GM18507 (cell line): ENCODE results near the gene LPAR6.
"Not testable (repeated sequence)": the region's sequence is repeated elsewhere in the genome, so short reads cannot be mapped to it uniquely, and the experiment has no call there.

ENCODE experiments used
- DNase-seq: peaks from one replicate; pipeline ENCODE4 v3.0.0; 2011; ENCODE audit warnings: low read depth; ENCODE audit not compliant: insufficient read length; ENCODE audit errors: extremely low spot score
- FAIRE-seq: peaks from 2 replicates; lab custom pipeline; 2011; peaks lifted over from hg19 to GRCh38; lab: Jason Lieb, UNC

Gene LPAR6

GRCh38 chr13:48424212-48424611 lies 11.3 kb upstream of the LPAR6 start:
- no peak for DNase-seq

GRCh38 chr13:48422003-48422402 lies 9.1 kb upstream of the LPAR6 start:
- not testable (repeated sequence) for FAIRE-seq, DNase-seq

More at GRCh38 chr13:48424212-48424611, 11.3 kb upstream of the LPAR6 start:
- FAIRE-seq, result peak; percentile 39

GRCh38 chr13:48415516-48415915 lies 2.6 kb upstream of the LPAR6 start:
- no peak for DNase-seq
- FAIRE-seq, result peak; percentile 36

GRCh38 chr13:48414501-48414900 lies 1.6 kb upstream of the LPAR6 start:
- no peak for DNase-seq
- FAIRE-seq, result no peak

- FAIRE-seq (peak; percentile 36), DNase-seq (no peak)
Measured at GRCh38 chr13:48411841-48412531, 927 bp downstream of the LPAR6 start.

- FAIRE-seq (no peak), DNase-seq (no peak)
Measured at GRCh38 chr13:48411147-48411794, 1.6 kb downstream of the LPAR6 start.

- peak; percentile 47 for FAIRE-seq
Measured at GRCh38 chr13:48410199-48410598, 2.7 kb downstream of the LPAR6 start.

GRCh38 chr13:48405875-48406274 lies 7.0 kb downstream of the LPAR6 start:
- FAIRE-seq (peak; percentile 33), DNase-seq (no peak)

More at GRCh38 chr13:48410199-48410598, 2.7 kb downstream of the LPAR6 start:
- no peak for DNase-seq

GRCh38 chr13:48404952-48405351 lies 8.0 kb downstream of the LPAR6 start:
- no peak for DNase-seq
- no peak for FAIRE-seq

- FAIRE-seq, result no peak
- no peak for DNase-seq
Measured at GRCh38 chr13:48403913-48404312, 9.0 kb downstream of the LPAR6 start.

- FAIRE-seq, result peak; percentile 87
- peak; percentile 5 for DNase-seq
Measured at GRCh38 chr13:48403151-48403631, 9.7 kb downstream of the LPAR6 start.

- FAIRE-seq (peak; percentile 72), DNase-seq (no peak)
Measured at GRCh38 chr13:48402325-48402932, 10.5 kb downstream of the LPAR6 start.

GRCh38 chr13:48401480-48401879 lies 11.4 kb downstream of the LPAR6 start:
- no peak for FAIRE-seq
- DNase-seq, result no peak

GRCh38 chr13:48400850-48401291 lies 12.0 kb downstream of the LPAR6 start:
- DNase-seq, result no peak

GRCh38 chr13:48400090-48400694 lies 12.7 kb downstream of the LPAR6 start:
- FAIRE-seq (no peak), DNase-seq (no peak)

More at GRCh38 chr13:48400850-48401291, 12.0 kb downstream of the LPAR6 start:
- peak; percentile 76 for FAIRE-seq

GRCh38 chr13:48398450-48399095 lies 14.3 kb downstream of the LPAR6 start:
- DNase-seq (no peak), FAIRE-seq (no peak)

- FAIRE-seq (no peak), DNase-seq (no peak)
Measured at GRCh38 chr13:48397744-48398143, 15.2 kb downstream of the LPAR6 start.

- no peak for DNase-seq
- FAIRE-seq, result no peak
Measured at GRCh38 chr13:48393698-48394085, 19.2 kb downstream of the LPAR6 start.

- no peak for DNase-seq
- no peak for FAIRE-seq
Measured at GRCh38 chr13:48393030-48393697, 19.7 kb downstream of the LPAR6 start.
